HG03280 (cell line): ENCODE measurements around the gene PEX5L.

Experiments
- ATAC-seq: cut with Tn5 transposase; IDR thresholded peaks from one replicate; pipeline ENCODE4 v1.9.1; 2021; ENCODE audit warnings: mild to moderate bottlenecking, moderate library complexity; ENCODE audit not compliant: unreplicated experiment

Gene PEX5L

GRCh38 chr3:179853176-179853575, 183.6 kb downstream of the PEX5L start:
- ATAC-seq: no peak

DNA sequence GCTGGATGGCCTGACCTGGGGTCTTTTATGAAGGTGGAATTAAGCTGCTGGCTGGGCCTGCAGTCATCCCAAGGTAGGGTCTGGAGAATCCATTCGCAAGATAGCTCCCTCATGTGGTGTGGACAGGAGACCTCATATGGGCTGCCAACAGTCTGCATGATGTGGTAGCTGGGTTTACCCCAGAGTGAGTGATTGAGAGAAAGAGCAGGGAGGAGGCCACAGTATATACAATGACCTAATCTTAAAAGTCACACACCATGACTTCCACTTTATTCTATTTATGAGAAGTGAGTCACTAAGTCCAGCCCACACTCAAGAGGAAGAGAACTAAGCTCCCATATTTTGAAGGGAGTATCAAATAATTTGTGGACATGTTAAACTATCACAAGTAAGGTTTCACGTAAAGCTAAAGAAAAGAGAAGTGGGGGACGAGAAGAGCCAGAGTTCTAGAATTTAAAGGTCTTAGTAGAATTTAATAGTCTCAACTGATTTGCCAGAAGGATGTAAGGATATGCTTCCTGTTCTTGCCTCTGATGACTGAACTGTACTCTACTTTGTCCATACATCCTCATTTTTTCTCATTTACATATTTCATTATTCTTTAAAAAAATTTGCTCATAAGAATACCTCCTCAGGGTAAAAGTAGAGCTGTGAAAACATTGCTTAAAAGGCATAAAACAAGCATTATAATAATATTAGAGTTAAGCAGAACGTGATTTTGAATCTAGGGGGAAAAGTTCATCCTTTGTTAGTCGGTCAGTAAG, 184.4 kb downstream of the PEX5L start:
- ATAC-seq: peak; percentile 59

GRCh38 chr3:179848711-179849110, 188.0 kb downstream of the PEX5L start:
- no peak for ATAC-seq

DNA sequence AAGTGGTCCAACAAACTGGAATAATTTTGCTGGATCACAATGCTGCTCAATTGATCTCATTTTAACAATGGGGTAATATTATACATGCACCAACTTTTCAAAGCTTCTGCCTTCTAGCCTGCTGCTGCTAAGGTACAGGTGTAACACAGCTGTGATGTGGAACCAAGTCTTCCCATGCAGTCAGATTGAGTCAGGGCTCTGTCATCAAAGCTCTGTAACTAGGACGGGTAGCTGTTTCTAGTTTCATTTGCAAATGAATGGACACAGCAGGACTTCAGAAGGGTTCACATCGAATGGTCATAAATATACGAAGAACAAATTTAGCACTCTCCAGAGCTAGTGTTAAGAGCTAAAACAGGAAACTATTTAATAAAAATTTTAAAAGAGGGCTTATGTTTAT, 194.7 kb downstream of the PEX5L start:
- no peak for ATAC-seq

DNA sequence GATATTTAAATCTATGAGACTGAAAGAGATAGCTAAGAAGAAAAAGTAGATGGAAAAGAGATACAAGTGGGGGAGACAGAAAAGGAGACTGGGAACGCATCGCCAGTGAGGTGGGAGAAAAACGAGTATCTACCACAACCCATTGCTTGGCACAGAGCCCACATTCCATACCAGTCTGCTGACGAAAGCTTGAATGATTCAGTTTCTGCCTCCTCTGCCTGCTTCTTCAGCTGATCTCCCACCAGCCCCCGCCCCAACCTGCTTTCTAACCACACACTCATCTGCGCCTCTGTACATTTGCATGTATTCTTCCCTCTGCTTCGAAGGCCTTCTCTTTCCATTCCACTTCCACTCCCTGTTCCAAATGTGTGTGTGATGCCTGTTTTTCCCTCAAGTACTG, 195.8 kb downstream of the PEX5L start:
- no peak for ATAC-seq

DNA sequence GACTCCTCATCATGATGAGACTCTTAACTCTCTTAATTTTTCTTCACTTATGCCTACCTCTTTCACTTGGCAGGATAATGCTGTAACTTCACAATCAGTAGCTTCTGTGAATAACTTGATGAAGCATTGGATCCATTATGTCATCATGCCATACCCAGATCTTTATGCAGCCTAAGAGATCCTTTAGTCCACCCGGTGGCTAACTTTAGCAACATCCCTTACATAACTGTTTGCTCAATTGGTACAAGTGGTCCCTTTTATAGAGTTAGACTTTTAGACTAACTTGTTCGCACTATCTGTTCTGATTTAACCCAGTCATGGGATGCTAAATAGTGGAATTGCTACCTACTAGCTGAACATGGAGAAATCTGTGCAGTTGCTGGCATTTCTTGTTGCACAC, 199.4 kb downstream of the PEX5L start:
- ATAC-seq: no peak

GRCh38 chr3:179833294-179833693, 203.4 kb downstream of the PEX5L start:
- ATAC-seq: no peak

- ATAC-seq: no peak
Observed at GRCh38 chr3:179832333-179832854, 204.3 kb downstream of the PEX5L start.

- no peak for ATAC-seq
Observed at GRCh38 chr3:179829401-179829800, 207.3 kb downstream of the PEX5L start.

- ATAC-seq: no peak
Observed at GRCh38 chr3:179828738-179829137, 208.0 kb downstream of the PEX5L start.

- ATAC-seq: no peak
Observed at GRCh38 chr3:179826247-179826637, 210.5 kb downstream of the PEX5L start.

DNA sequence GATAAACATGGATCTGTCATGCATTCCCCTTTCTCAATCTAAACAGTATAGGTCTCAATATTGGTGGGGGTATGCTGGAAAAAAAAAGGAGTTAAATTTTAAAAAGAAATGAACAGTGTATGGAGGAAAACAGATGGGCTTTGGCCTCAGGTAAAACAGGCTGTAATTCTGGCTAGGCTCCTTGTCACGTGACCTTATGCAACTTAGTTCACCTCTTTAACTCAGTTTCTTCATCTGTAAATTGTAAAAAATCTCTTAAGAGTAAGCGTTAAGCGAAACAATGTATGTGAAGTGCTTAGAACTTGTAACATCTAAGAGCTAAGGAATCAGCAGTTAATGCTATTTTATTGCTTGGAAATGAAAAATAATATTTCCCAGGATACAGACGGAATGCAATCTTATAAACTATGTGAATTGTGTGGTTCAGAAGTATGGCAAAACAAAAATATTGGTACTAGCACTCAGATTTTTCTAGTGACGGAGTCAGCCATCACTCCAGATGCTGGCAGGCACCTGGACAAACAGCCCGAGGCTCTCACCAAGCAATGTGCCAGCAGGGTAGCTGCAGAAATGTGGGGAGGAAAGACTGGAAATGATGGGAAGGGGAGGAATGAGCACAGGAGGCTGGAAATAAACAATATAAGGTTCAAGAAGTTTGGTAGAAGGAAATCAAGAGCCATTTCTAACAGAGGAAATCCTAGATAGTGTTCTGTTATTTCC, 211.1 kb downstream of the PEX5L start:
- no peak for ATAC-seq

DNA sequence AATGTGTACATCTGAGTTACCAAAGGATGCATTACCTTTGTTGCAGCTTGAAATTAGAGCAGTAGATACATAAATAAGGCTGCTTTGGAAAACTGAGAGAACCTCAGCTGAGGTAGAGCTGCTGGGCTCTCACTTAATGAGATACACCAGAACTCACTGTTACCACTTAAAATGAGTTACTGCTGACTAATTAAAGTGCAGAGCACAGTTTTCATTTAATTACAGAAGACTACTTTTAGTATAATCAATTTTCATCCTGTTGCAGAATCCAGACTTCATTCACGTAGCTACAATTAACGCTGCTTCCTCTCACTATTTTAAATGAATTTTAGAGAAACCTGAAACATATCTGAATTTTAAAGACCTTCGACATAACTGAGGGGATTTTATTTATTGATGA, 214.4 kb downstream of the PEX5L start:
- ATAC-seq: no peak

GRCh38 chr3:179819379-179819778, 217.4 kb downstream of the PEX5L start:
- ATAC-seq: no peak

DNA sequence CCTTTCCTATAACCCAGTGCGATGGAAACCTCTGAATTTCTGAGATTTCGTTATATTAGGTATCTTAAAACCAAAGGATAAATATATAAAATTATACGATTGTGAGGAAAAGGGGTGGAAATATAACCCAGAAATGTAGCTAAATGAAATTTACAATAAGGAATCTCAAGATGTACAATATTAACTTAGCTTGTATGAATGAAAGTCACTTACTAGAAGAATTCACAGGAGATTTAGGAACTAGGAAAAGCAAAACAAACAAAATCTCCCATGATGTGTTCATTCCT, 224.7 kb downstream of the PEX5L start:
- no peak for ATAC-seq

DNA sequence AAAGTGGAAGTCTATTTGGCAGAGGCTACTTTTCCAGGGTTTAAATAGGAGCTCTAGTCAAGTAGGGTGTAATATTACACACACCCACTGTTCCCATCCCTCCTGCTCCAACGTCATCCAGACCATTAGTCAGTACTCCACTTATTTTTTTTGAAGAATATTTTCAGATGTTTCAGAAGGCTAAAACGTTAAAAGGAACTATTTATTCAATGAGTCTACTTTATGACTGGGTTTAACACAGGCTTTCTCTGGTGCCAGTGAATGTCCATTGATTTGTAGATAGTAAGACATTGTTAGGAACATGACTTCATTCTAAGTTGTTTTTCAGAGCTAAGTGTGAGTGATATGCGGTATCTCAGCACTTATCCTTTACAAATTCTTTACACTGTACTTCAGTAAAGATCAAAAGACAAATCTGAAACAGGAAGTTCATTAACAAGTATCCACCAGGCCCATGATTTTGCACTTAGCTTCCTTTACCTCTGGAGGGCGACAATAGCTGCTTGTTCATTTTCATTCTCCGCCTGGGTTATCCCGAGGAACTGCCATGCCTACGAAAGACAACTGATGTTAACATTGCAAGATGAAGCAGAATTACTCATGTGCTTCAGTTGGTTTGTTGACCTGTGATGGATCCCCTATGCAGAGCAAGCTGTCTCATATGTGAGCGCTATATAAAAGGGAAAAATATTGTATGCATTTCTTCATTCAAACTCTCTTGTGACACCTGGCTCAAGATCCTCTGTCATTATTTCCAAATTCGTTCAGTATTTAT, 225.2 kb downstream of the PEX5L start:
- peak; percentile 94 for ATAC-seq

GRCh38 chr3:179809639-179810038, 227.1 kb downstream of the PEX5L start:
- ATAC-seq: no peak

DNA sequence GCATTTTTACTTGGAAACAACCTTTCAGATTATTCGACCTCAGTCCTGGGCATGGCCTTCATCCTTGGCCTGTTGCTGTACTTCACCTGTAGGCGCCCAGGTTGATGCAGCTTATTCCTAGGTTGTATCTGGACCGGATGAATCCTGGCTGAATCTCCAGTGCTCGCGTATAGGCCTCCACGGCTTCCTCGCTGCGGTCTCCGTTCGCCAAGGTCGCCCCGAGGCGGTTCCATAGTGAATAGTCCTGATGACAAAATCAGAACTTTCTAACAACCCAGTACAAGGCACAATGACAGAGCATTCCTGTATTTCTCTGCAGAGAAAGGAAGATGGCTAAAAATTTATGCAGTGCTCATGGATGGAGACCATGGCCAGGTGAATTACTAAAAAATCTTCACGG, 229.1 kb downstream of the PEX5L start:
- no peak for ATAC-seq

DNA sequence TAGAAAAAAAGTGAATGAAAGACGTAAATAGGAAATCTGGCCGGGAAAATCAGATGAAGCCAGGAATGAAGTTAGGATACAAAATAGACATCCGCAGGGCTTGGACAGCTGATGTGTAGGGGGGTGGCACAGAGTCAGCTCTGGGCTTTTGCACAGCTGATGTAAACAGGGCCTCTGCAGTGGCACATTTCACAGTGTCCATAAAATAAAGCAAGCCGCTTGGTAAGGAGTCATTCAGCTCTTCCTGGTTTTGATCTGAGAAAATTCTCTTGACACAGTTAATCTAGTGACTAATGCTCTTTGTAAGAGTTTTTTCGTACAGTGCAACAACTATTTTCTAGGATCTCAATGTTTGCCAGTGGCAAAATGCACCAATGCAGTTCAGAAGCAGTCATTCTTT, 230.6 kb downstream of the PEX5L start:
- ATAC-seq: no peak

GRCh38 chr3:179801856-179802255, 234.9 kb downstream of the PEX5L start:
- no peak for ATAC-seq

- ATAC-seq: no peak
Observed at GRCh38 chr3:179801263-179801662, 235.5 kb downstream of the PEX5L start.

DNA sequence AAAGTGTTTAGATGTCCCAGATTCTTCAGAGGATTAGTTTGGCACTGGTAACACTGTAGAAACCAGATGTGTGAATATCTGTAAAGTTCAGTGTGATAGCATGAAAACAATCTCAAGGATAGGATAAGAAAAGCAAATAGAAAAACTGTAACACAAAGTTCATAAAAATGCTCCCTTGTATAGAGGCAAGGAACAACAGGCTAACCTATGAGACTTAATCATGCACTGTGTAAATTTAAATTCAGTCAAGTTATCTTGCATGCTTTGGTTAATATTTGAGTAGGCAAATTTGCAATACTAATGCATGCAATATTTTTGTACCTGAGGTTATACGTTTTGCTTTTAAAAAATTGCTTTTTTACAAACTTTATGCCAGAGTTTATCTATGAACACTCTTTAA, 239.5 kb downstream of the PEX5L start:
- no peak for ATAC-seq
